Activated T-cell treated with anti-CD3 and anti-CD28 coated beads for 4 hours (primary cell): ENCODE data around the gene VWCE.
A peak's percentile ranks its signal among the peaks of the same experiment; 100 is the strongest.

Experiments used
- DNase-seq: peaks from one replicate; pipeline ENCODE4 v3.0.0-alpha.2; 2020

VWCE gene

GRCh38 chr11:61294717-61295595 lies at the start of gene VWCE:
Gene VWCE (minus strand): TSS chr11:61295316. CDS start chr11:61295037, 279 bp downstream.
- DNase-seq, result peak; percentile 57

GRCh38 chr11:61343792-61344745 lies 49.0 kb upstream of the VWCE start:
- DNase-seq, result no peak

GRCh38 chr11:61342207-61342803 lies 47.2 kb upstream of the VWCE start:
- DNase-seq, result no peak

GRCh38 chr11:61341706-61342105 lies 46.6 kb upstream of the VWCE start:
- DNase-seq, result no peak

GRCh38 chr11:61340979-61341378 lies 45.9 kb upstream of the VWCE start:
- DNase-seq, result no peak

GRCh38 chr11:61339490-61339878 lies 44.4 kb upstream of the VWCE start:
- no peak for DNase-seq

- DNase-seq, result no peak
These were observed 43.8 kb upstream of the VWCE start for GRCh38 chr11:61338783-61339489.

- DNase-seq, result no peak
These were observed 42.8 kb upstream of the VWCE start for GRCh38 chr11:61337706-61338470.

- peak; percentile 74 for DNase-seq
These were observed 41.2 kb upstream of the VWCE start for GRCh38 chr11:61336171-61336935.

GRCh38 chr11:61335355-61335710 lies 40.2 kb upstream of the VWCE start:
- DNase-seq, result no peak

- DNase-seq, result no peak
These were observed 39.6 kb upstream of the VWCE start for GRCh38 chr11:61334434-61335354.

- DNase-seq, result peak; percentile 10
These were observed 38.7 kb upstream of the VWCE start for GRCh38 chr11:61333550-61334433.

GRCh38 chr11:61332797-61333549 lies 37.9 kb upstream of the VWCE start, which contains the start of the genes DDB1 and TKFC:
Gene DDB1 (minus strand): TSS chr11:61333105. CDS start chr11:61332968, 137 bp downstream.
Gene TKFC (plus strand): TSS chr11:61333228. CDS start chr11:61334729, 1,501 bp downstream.
- DNase-seq, result peak; percentile 93

GRCh38 chr11:61332281-61332796 lies 37.2 kb upstream of the VWCE start:
- no peak for DNase-seq

GRCh38 chr11:61331651-61332050 lies 36.5 kb upstream of the VWCE start:
- DNase-seq, result no peak

GRCh38 chr11:61329871-61330270 lies 34.8 kb upstream of the VWCE start:
- DNase-seq, result no peak

- no peak for DNase-seq
These were observed 33.2 kb upstream of the VWCE start for GRCh38 chr11:61328351-61328750.

- DNase-seq, result no peak
These were observed 32.6 kb upstream of the VWCE start for GRCh38 chr11:61327669-61328071.
